HEK293T (cell line): Measurements from ENCODE around the gene EYS.
"Not testable (repeated sequence)": the region's sequence is repeated elsewhere in the genome, so short reads cannot be mapped to it uniquely, and the experiment has no call there.

Experiments used
- CTCF ChIA-PET: fragments of 350-600 bp; formaldehyde crosslinking; extraction: SDS; loops from one replicate; lab custom pipeline; 2021; ENCODE audit warnings: antibody characterized with exemption, inconsistent platforms; lab: Yijun Ruan, JAX
- POLR2A ChIA-PET: fragments of 350-600 bp; formaldehyde crosslinking; extraction: SDS; loops from one replicate; lab custom pipeline; 2020; ENCODE audit warnings: antibody characterized with exemption, inconsistent platforms; lab: Yijun Ruan, JAX
- DNase-seq: peaks from one replicate; pipeline ENCODE4 v3.0.0; 2012; ENCODE audit warnings: mixed read lengths; ENCODE audit errors: extremely low spot score
- ARNT ChIP-seq: fragments of 450-650 bp; IDR thresholded peaks from 2 replicates; pipeline ENCODE4 v1.6.1; 2017; ENCODE audit warnings: mild to moderate bottlenecking
- BHLHE40 ChIP-seq: fragments of 450-650 bp; IDR thresholded peaks from 2 replicates; pipeline ENCODE4 v1.6.1; 2016; ENCODE audit warnings: mild to moderate bottlenecking, moderate library complexity, borderline replicate concordance
- CTBP1 ChIP-seq: fragments of 450-650 bp; IDR thresholded peaks from 2 replicates; pipeline ENCODE4 v1.6.1; 2016; ENCODE audit warnings: borderline replicate concordance
- ELF4 ChIP-seq: fragments of 450-650 bp; IDR thresholded peaks from 2 replicates; pipeline ENCODE4 v1.6.1; 2017; ENCODE audit warnings: antibody characterized with exemption
- FOXA1 ChIP-seq: fragments of 450-650 bp; IDR thresholded peaks from 2 replicates; pipeline ENCODE4 v1.6.1; 2016; ENCODE audit warnings: mild to moderate bottlenecking
- FOXK2 ChIP-seq: fragments of 450-650 bp; IDR thresholded peaks from 2 replicates; pipeline ENCODE4 v1.6.1; 2016; ENCODE audit warnings: mild to moderate bottlenecking
- FOXM1 ChIP-seq: fragments of 450-650 bp; IDR thresholded peaks from 2 replicates; pipeline ENCODE4 v1.6.1; 2017; ENCODE audit warnings: mild to moderate bottlenecking, borderline replicate concordance
- HDGF ChIP-seq: fragments of 450-650 bp; IDR thresholded peaks from 2 replicates; pipeline ENCODE4 v1.6.1; 2017; ENCODE audit warnings: antibody characterized with exemption, borderline replicate concordance
- L3MBTL2 ChIP-seq: fragments of 450-650 bp; conservative IDR thresholded peaks from 2 replicates; pipeline ENCODE4 v1.6.1; 2016; ENCODE audit warnings: mild to moderate bottlenecking
- LEF1 ChIP-seq: fragments of 450-650 bp; IDR thresholded peaks from 2 replicates; pipeline ENCODE4 v1.6.1; 2017; ENCODE audit warnings: mild to moderate bottlenecking, borderline replicate concordance
- NFRKB ChIP-seq: fragments of 450-650 bp; IDR thresholded peaks from 2 replicates; pipeline ENCODE4 v1.6.1; 2016; ENCODE audit warnings: mild to moderate bottlenecking, moderate library complexity
- PKNOX1 ChIP-seq: fragments of 450-650 bp; IDR thresholded peaks from 2 replicates; pipeline ENCODE4 v1.6.1; 2016
- SP1 ChIP-seq: fragments of 450-650 bp; IDR thresholded peaks from 2 replicates; pipeline ENCODE4 v1.6.1; 2017
- SUZ12 ChIP-seq: fragments of 450-650 bp; IDR thresholded peaks from 2 replicates; pipeline ENCODE4 v1.6.1; 2016; ENCODE audit warnings: mild to moderate bottlenecking
- TARDBP ChIP-seq: fragments of 450-650 bp; IDR thresholded peaks from 2 replicates; pipeline ENCODE4 v1.6.1; 2016
- ZNF384 ChIP-seq: fragments of 450-650 bp; IDR thresholded peaks from 2 replicates; pipeline ENCODE4 v1.6.1; 2016

EYS gene

GRCh38 chr6:63744810-63745209 is 1962.2 kb downstream of the EYS start:
- no peak for TF ChIP-seq L3MBTL2
- TF ChIP-seq SP1, result no peak
- TF ChIP-seq BHLHE40, result no peak
- POLR2A ChIA-PET, result no interaction called here
- no peak for DNase-seq
- CTCF ChIA-PET, result no interaction called here

GRCh38 chr6:63743691-63744090 is 1963.3 kb downstream of the EYS start:
- ChIA-PET POLR2A (no interaction called here), CTCF (no interaction called here)
- TF ChIP-seq L3MBTL2 (no peak), BHLHE40 (no peak), NFRKB (no peak), ARNT (no peak), PKNOX1 (no peak), ZNF384 (no peak), FOXM1 (no peak), SUZ12 (no peak), TARDBP (no peak), CTBP1 (no peak)
- DNase-seq, result no peak

GRCh38 chr6:63742060-63742459 is 1965.0 kb downstream of the EYS start:
- POLR2A ChIA-PET, result no interaction called here
- CTCF ChIA-PET, result no interaction called here
- no peak for TF ChIP-seq FOXM1
- TF ChIP-seq FOXA1, result no peak
- no peak for TF ChIP-seq HDGF
- no peak for TF ChIP-seq CTBP1
- no peak for TF ChIP-seq NFRKB
- no peak for TF ChIP-seq ZNF384
- no peak for TF ChIP-seq FOXK2
- no peak for TF ChIP-seq SUZ12
- no peak for TF ChIP-seq ARNT
- no peak for TF ChIP-seq TARDBP
- no peak for TF ChIP-seq ELF4
- DNase-seq, result no peak

- TF ChIP-seq FOXA1 (no peak), SP1 (no peak), ARNT (no peak), CTBP1 (no peak)
- POLR2A ChIA-PET, result no interaction called here
- CTCF ChIA-PET, result no interaction called here
- DNase-seq, result no peak
Observed at GRCh38 chr6:63740709-63741108, 1966.3 kb downstream of the EYS start.

GRCh38 chr6:63739094-63739687 is 1967.8 kb downstream of the EYS start:
- CTCF ChIA-PET, result no interaction called here
- DNase-seq, result no peak
- TF ChIP-seq L3MBTL2 (no peak), HDGF (no peak), TARDBP (no peak), CTBP1 (no peak), LEF1 (no peak), FOXA1 (no peak), BHLHE40 (no peak)
- POLR2A ChIA-PET, result no interaction called here

- DNase-seq, POLR2A ChIA-PET, CTCF ChIA-PET: not testable (repeated sequence)
Observed at GRCh38 chr6:63738190-63738589, 1968.8 kb downstream of the EYS start.

GRCh38 chr6:63734923-63735322 is 1972.1 kb downstream of the EYS start:
- DNase-seq, result no peak
- no peak for TF ChIP-seq CTBP1
- ChIA-PET CTCF (no interaction called here), POLR2A (no interaction called here)

- ChIA-PET POLR2A (interaction anchor here (0.7 kb wide), 1 partner anchor 97 kb away, joined by 3 read pairs; the partner anchor contains the start of gene PHF3), CTCF (interaction anchor here (0.9 kb wide), 1 partner anchor 134 kb away, joined by 3 read pairs; no protein-coding TSS in a partner anchor)
- DNase-seq, result no peak
- no peak for TF ChIP-seq SP1
- no peak for TF ChIP-seq ARNT
- TF ChIP-seq ZNF384, result no peak
- TF ChIP-seq PKNOX1, result no peak
- no peak for TF ChIP-seq HDGF
- no peak for TF ChIP-seq FOXM1
- no peak for TF ChIP-seq L3MBTL2
- no peak for TF ChIP-seq CTBP1
- TF ChIP-seq TARDBP, result no peak
- TF ChIP-seq NFRKB, result no peak
- TF ChIP-seq LEF1, result no peak
- TF ChIP-seq SUZ12, result no peak
- no peak for TF ChIP-seq BHLHE40
- TF ChIP-seq FOXA1, result no peak
Observed at GRCh38 chr6:63732336-63732735, 1974.7 kb downstream of the EYS start.
